Endothelial cell of hepatic sinusoid (primary cell): ENCODE measurements around the gene HS2ST1.
"Not testable (repeated sequence)": the region's sequence is repeated elsewhere in the genome, so short reads cannot be mapped to it uniquely, and the experiment has no call there.

Experiments
- in situ Hi-C: cut with HindIII; loops from 2 replicates; pipeline ENCODE4 v1.10.0; 2017; ENCODE audit warnings: low sequenced_read_pairs

Gene HS2ST1

GRCh38 chr1:86914601-86914997, at the start of gene HS2ST1:
Gene HS2ST1 (plus strand): TSS chr1:86914635.
- in situ Hi-C loops: loop anchor here (10.0 kb wide), 1 partner anchor 140 kb away; no protein-coding TSS in a partner anchor

DNA sequence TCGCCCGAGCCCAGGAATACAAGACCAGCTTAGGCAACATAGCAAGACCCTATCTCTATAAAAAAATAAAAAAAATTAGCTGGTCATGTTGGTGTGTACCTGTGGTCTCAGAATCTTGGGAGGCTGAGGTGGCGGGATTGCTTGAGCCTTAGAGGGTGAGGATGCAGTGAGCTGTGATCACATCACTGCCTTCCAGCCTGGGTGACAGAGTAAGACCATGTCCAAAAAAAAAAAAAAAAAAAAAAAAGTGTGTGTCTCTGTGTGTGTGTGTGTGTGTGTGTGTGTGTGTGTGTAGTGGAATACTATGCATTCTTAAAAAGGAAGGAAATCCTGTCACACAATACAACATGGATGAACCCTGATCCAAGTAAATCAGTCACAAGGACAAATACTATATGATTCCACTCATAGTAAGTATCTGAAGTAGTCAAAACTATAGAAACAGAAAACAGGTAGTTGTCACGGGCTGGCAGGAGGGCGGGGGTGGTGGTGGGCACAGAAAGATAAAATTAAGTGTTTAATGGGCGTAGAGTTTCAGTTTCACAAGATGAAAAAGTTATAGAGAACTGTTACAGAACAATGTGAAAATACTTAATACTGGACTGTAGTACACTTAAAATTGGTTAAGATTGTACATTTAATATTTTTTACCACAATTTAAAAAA, 48.3 kb upstream of the HS2ST1 start:
- in situ Hi-C loops: no loop called here

GRCh38 chr1:86866665-86867064, 47.8 kb upstream of the HS2ST1 start:
- in situ Hi-C loops: no loop called here

DNA sequence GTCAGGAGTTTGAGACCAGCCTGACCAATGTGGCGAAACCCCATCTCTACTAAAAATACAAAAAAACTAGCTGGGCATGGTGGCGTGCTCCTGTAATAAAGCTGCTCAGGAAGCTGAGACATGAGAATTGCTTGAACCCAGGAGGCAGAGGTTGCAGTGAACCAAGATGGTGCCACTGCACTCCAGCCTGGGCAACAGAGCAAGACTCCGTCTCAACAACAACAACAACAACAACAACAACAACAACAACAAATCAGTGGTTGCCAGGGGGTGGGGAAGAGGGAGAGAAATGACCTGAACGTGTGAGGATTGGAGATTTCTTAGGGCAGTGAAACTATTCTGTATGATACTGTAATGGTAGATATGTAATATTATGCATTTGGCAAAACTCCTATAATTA, 47.2 kb upstream of the HS2ST1 start:
- in situ Hi-C loops: not testable (repeated sequence)

DNA sequence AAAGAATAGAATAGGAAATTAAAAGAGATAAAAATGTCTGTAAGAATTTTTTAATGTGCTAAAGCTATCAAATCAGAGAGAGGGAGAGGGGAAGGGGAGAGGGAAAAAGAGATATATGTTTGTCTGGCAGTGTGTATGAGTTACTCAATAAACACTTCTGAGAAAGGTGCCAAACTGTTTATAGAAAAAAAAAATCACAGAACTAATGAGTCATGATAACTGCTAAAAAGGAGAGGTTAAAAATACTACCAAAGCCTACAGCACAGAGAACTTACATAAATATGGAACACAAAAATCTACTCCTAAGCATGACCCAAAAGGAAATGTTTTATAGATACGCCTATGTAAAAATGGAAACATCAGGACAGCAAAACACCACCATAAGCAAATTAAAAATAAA, 46.0 kb upstream of the HS2ST1 start:
- in situ Hi-C loops: no loop called here

GRCh38 chr1:86871001-86871400, 43.4 kb upstream of the HS2ST1 start:
- in situ Hi-C loops: no loop called here

DNA sequence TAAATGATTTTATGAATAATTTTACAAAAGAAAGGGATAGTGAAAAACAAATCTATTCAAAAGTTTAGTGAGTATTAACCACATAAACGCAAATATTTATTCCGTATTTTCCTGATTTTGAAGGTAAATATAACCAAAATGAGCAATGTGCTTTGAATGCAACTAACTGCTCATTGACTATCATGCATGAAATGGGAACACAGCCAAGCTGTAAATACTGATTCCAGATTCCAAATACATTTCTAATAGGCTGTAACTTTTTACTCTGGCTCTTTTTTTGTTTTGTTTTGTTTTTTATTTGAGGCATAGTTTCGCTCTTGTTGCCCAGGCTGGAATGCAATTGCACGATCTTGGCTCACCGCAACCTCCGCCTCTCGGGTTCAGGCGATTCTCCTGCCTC, 42.3 kb upstream of the HS2ST1 start:
- in situ Hi-C loops: no loop called here

DNA sequence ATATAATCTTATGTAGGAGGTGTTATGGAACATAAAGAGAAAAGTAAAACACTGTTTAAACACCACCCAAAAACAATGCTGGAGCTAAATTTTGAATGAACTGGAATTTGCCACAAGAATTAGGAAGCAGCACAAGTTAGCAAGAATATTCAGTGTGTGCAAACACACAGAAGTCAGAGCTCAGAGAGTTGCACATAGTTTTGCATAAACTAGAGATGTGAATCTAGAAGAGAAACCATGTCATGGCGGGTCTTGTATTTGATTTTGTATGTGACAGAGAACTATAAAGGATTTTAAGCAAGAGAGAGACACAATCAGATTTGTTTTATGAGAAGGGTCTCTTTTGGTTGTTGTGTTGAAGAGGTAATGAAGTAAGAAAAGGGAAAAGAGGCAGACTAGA, 38.7 kb upstream of the HS2ST1 start:
- in situ Hi-C loops: no loop called here

DNA sequence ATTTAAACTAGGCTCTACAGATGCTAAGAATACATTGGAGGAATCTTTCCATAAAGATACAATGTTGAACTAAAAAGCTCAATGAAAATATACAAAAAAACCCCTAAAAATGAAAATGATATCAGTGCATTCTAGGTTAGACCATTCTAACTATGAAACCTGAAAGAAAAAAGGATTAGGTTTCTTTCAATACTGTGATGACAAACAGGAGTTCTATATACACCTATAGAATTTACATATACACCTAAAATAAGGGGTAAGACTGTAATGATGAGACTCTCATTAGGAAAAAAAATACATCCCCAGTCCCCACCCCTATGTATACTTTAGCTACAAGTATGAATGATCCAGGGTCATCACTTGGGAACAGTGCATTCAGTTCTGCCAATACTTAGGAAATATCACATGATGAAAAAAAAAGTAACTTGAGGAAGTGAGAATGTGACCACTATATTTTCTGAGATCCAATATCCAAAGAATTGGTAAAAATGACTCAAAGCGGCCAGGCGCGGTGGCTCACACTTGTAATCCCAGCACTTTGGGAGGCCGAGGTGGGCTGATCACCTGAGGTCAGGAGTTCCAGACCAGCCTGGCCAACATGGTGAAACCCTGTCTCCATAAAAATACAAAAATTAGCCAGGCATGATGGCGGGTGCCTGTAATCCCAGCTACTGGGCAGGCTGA, 26.8 kb upstream of the HS2ST1 start:
- in situ Hi-C loops: no loop called here

DNA sequence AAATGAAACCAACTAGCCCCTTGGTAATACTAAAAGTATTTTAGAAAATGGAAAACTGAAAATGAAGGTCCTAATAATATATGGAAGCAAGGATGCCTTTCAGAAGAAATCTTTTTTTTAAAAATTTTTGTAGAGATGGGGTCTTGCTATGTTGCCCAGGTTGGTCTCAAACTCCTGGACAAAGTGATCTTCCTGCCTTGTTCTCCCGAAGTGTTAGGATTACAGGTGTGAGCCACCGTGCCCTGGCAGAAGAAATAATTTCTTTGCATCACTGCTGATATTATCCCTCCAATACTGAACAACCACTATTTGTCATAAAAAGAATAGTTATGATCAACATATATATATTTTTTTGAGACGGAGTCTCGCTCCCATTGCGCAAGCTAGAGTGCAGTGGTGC, 26.1 kb upstream of the HS2ST1 start:
- in situ Hi-C loops: no loop called here

GRCh38 chr1:86899401-86899800, 15.0 kb upstream of the HS2ST1 start:
- in situ Hi-C loops: not testable (repeated sequence)

- in situ Hi-C loops: no loop called here
Observed at GRCh38 chr1:86905875-86906274, 8.6 kb upstream of the HS2ST1 start.

DNA sequence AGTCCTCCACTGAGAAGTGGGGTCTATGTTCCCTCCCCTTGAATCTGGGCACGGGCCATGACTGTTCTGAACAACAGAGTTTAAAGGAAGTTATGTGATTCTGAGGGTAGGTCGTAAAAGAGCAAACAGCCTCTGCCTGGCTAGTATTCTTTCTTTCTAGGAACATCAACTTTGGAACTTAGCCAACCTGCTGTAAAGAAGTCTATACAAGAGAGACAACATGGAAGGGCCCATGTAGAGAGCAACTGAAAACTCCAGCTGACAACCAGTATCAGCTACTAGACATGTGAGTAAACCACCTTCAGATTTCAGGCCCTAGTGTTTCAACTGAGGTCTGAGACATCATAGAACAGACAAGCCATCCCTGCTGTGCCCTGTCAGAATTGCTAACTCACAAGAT, 8.0 kb upstream of the HS2ST1 start:
- in situ Hi-C loops: no loop called here

DNA sequence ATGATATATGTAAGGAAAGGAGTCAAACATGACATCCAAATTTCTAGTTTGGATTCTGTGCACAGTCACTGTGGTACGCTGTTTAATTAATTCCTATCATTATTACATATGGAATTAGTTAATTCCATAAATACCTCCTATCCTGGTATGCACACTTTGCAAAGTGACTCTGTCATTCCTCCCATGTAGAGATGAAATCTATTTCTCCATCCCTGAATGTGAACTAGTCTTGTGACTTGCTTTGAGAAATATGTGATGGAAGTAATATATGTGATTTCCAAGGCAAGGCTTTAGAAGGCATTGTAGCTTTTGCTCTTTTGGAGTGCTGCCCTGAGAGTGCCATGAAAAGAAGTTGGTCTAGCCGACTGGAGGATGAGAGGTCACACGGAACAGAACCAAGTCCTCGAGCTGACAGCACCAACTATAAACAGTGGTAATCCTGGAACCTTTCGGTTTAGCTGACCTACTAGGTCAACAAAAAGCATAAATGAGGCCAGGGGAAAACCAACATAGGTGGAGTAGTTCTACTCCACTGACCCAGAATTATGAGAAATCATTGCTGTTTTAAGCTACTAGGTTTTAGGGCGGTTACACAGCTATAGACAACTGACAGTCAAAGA, 2.0 kb upstream of the HS2ST1 start:
- in situ Hi-C loops: loop anchor here (10.0 kb wide), 1 partner anchor 138 kb away; no protein-coding TSS in a partner anchor

DNA sequence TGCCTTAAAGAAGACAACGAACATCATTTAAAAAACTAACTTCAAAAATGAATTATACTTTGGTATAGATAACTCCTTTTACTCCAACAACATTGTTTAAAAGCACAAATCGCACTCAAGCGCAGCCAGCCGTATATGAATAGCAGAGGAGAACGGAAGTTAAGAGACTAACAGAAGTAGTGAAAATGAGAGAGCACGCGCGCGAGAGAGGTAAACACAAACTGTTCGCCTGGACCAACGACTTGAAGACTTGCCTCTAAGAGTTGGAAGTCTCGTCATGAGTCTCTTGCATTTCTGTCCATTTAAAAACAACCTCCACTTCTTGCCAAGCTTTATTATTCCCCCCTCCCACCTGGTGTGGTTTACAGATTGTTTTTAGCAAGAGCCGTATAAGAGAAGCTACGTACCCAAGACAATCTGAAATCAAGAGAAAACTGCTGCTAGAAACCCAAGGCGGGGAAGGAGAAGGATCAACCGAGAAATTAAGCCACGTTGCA, 988 bp upstream of the HS2ST1 start:
- in situ Hi-C loops: loop anchor here (10.0 kb wide), 1 partner anchor 139 kb away; no protein-coding TSS in a partner anchor

GRCh38 chr1:86913896-86914600, 387 bp upstream of the HS2ST1 start, which contains the start of gene SELENOF:
Gene SELENOF (minus strand): TSS chr1:86914126. CDS start chr1:86914111, 15 bp downstream.
- in situ Hi-C loops: loop anchor here (10.0 kb wide), 1 partner anchor 139 kb away; no protein-coding TSS in a partner anchor

- in situ Hi-C loops: loop anchor here (10.0 kb wide), 1 partner anchor 140 kb away; no protein-coding TSS in a partner anchor
Observed at GRCh38 chr1:86914998-86915736, 732 bp downstream of the HS2ST1 start.

DNA sequence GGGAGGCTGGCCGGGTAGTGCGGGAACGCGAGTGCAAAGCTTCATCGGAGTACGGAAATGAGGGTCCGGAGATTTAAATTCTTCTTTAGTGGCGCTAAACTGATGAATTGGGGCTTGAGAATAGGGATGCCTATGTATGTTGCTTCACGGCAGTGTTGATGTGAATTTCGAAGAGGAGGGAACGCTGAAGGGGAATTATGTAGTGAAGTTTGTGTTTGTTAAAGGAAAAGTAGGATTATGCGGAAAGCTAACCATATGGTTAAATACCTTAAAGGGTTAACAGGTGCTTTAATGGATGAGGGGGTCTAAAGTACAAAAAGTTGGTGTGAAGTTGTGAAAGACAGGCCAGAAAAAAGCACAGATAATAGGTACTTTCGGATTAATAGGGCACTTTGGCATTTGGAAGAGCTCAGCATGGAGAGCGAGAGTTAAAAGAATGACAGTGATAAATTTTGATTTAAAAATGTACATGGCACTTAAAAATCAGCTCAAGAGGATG, 1.4 kb downstream of the HS2ST1 start:
- in situ Hi-C loops: loop anchor here (10.0 kb wide), 1 partner anchor 141 kb away; no protein-coding TSS in a partner anchor

GRCh38 chr1:86916752-86917151, 2.3 kb downstream of the HS2ST1 start:
- in situ Hi-C loops: loop anchor here (10.0 kb wide), 1 partner anchor 142 kb away; no protein-coding TSS in a partner anchor

- in situ Hi-C loops: no loop called here
Observed at GRCh38 chr1:86922445-86922844, 8.0 kb downstream of the HS2ST1 start.
